Spleen (tissue), 7 donors: ENCODE results near the gene NSD2.

Source experiments
- POLR2A ChIP-seq, 3 donors: fragments of 450-650 bp; IDR thresholded peaks; one replicate each; pipeline ENCODE4 v1.5.1; 2017; ENCODE audit warnings: antibody characterized with exemption in 3 of 3, mild to moderate bottlenecking in 1 of 3
- TF ChIP-seq, protein P1 (sequence below), 11 experiments: fragments of 200-600 bp in 7 of 11; fragments of 450-650 bp in 4 of 11; sonication (generic) in 4 of 11; IDR thresholded peaks in 8 of 11; conservative IDR thresholded peaks in 3 of 11; 1 replicate in 7 of 11; 2 replicates in 4 of 11; pipeline versions ENCODE4 v1.4.0 to v1.8.0; 2016 to 2021; ENCODE audit warnings: antibody characterized with exemption in 11 of 11, inconsistent platforms in 4 of 11, mild to moderate bottlenecking in 1 of 11
- donor health status: DM: no; HTN: no; CAD: no; lungs with moderate emphysema.
- donor health status: DM: no; HTN: no; CAD: no.
- donor health status: DM: no; HTN: no; CAD: no.

DNA sequence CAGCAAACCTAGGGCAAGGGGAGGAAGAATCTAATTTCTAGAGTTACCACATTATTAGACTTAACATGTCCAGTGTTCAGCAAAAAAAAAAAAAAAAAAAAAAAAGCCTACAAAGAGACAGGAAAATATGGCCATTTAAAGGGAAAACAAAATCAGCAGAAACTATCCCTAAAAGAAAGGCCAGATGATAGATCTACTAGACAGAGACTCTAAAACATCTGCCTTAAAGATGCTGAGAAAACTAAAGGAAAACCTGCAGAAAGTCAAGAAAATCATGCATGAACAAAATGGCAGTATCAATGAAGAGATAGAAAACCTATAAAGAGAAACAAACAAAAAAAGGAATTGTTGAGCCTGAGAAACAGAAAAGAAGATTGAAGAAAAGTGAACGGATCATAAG lies 93.8 kb downstream of the NSD2 start:
- TF ChIP-seq, protein P1, sequence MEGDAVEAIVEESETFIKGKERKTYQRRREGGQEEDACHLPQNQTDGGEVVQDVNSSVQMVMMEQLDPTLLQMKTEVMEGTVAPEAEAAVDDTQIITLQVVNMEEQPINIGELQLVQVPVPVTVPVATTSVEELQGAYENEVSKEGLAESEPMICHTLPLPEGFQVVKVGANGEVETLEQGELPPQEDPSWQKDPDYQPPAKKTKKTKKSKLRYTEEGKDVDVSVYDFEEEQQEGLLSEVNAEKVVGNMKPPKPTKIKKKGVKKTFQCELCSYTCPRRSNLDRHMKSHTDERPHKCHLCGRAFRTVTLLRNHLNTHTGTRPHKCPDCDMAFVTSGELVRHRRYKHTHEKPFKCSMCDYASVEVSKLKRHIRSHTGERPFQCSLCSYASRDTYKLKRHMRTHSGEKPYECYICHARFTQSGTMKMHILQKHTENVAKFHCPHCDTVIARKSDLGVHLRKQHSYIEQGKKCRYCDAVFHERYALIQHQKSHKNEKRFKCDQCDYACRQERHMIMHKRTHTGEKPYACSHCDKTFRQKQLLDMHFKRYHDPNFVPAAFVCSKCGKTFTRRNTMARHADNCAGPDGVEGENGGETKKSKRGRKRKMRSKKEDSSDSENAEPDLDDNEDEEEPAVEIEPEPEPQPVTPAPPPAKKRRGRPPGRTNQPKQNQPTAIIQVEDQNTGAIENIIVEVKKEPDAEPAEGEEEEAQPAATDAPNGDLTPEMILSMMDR (IDR thresholded peaks at IDR 0.05 in 8 of 11, conservative IDR thresholded peaks at IDR 0.05 in 3 of 11) = no peak
- no peak for TF ChIP-seq POLR2A (IDR thresholded peaks at IDR 0.05)
